ENCODE results near the gene CMC1.
"Not testable (repeated sequence)": the region's sequence is repeated elsewhere in the genome, so short reads cannot be mapped to it uniquely, and the experiment has no call there.

CMC1 gene

DNA sequence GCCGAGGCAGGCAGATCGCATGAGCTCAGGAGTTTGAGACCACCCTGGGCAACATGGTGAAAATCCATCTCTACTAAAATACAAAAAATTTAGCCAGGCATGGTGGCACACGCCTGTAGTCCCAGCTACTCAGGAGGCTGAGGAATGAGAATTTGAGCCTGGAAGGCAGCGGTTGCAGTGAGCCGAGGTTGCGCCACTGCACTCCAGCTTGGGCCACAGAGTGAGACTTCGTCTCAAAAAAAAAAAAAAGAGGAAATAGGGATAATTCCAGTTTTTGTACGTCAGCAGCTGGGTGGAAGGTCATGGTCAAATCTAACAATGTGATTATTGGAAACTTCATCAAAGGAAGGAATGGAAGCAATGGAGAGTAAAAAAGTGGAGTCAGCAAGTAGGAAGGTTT, 3.1 kb downstream of the CMC1 start:
- H3K36me3 ChIP-seq (ENCODE audit: control insufficient read depth, insufficient read depth, low read length), result no peaks in the 10 kb centered on the region
- no peaks in the 10 kb centered on the region for H3K27me3 ChIP-seq (ENCODE audit: control insufficient read depth, insufficient read depth, low read length)
- H3K9ac ChIP-seq (ENCODE audit: low read depth, low read length), result no peak overlapping the region
- peaks cover 51% of the 10 kb centered on the region for H3K4me1 ChIP-seq (ENCODE audit: control insufficient read depth, insufficient read depth, low read length)
- no peak overlapping the region for H3K27ac ChIP-seq (ENCODE audit: low read depth, low read length)
- H3K9me3 ChIP-seq (ENCODE audit: control insufficient read depth, insufficient read depth, low read length), result no peaks in the 10 kb centered on the region
- no peak overlapping the region for H3K4me3 ChIP-seq (ENCODE audit: low read depth, low read length)

DNA sequence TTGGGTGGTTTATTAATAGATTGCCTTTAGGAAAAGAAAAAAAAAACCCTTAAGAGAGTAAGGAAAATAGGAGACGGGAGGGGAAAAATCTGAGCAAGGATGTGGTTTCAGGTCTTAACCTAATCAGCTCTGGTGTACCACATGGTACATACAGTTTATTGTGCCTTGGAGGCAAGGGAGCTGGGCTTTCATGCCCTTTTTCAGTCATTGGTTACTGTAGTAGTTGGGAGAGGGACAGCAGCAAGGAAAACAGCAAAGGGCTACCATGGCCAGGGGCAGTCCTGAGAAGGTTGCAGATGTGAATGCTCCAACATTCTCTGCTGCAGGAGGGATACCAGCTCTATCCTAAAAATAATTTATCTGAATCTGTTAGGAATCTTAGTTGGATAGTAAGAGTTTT, 5.9 kb downstream of the CMC1 start:
- peaks cover 39% of the 10 kb centered on the region for H3K4me1 ChIP-seq (ENCODE audit: control insufficient read depth, insufficient read depth, low read length)

GRCh38 chr3:28250999-28251398, 9.6 kb downstream of the CMC1 start:
- H3K27me3 ChIP-seq (ENCODE audit: control insufficient read depth, insufficient read depth, low read length), result no peaks in the 10 kb centered on the region
- H3K4me3 ChIP-seq (ENCODE audit: low read depth, low read length), result no peak overlapping the region
- H3K36me3 ChIP-seq (ENCODE audit: control insufficient read depth, insufficient read depth, low read length), result no peaks in the 10 kb centered on the region
- no peak overlapping the region for H3K9ac ChIP-seq (ENCODE audit: low read depth, low read length)
- no peak overlapping the region for H3K27ac ChIP-seq (ENCODE audit: low read depth, low read length)
- no peaks in the 10 kb centered on the region for H3K9me3 ChIP-seq (ENCODE audit: control insufficient read depth, insufficient read depth, low read length)
- H3K4me1 ChIP-seq (ENCODE audit: control insufficient read depth, insufficient read depth, low read length), result peaks cover 40% of the 10 kb centered on the region

More for the DNA sequence above, 5.9 kb downstream of the CMC1 start:
- no peaks in the 10 kb centered on the region for H3K27me3 ChIP-seq (ENCODE audit: control insufficient read depth, insufficient read depth, low read length)
- no peak overlapping the region for H3K27ac ChIP-seq (ENCODE audit: low read depth, low read length)
- no peaks in the 10 kb centered on the region for H3K36me3 ChIP-seq (ENCODE audit: control insufficient read depth, insufficient read depth, low read length)
- H3K9ac ChIP-seq (ENCODE audit: low read depth, low read length), result no peak overlapping the region; the same call in 1 of the 2 replicates
- no peaks in the 10 kb centered on the region for H3K9me3 ChIP-seq (ENCODE audit: control insufficient read depth, insufficient read depth, low read length)
- H3K4me3 ChIP-seq (ENCODE audit: low read depth, low read length), result no peak overlapping the region

- H3K4me1 ChIP-seq (ENCODE audit: control insufficient read depth, insufficient read depth, low read length), result peaks cover 31% of the 10 kb centered on the region
- no peak overlapping the region for H3K4me3 ChIP-seq (ENCODE audit: low read depth, low read length)
- no peaks in the 10 kb centered on the region for H3K27me3 ChIP-seq (ENCODE audit: control insufficient read depth, insufficient read depth, low read length)
- no peak overlapping the region for H3K27ac ChIP-seq (ENCODE audit: low read depth, low read length)
- H3K36me3 ChIP-seq (ENCODE audit: control insufficient read depth, insufficient read depth, low read length), result no peaks in the 10 kb centered on the region
- H3K9ac ChIP-seq (ENCODE audit: low read depth, low read length), result no peak overlapping the region
- H3K9me3 ChIP-seq (ENCODE audit: control insufficient read depth, insufficient read depth, low read length), result no peaks in the 10 kb centered on the region
Observed at GRCh38 chr3:28252001-28252431, 10.6 kb downstream of the CMC1 start.

DNA sequence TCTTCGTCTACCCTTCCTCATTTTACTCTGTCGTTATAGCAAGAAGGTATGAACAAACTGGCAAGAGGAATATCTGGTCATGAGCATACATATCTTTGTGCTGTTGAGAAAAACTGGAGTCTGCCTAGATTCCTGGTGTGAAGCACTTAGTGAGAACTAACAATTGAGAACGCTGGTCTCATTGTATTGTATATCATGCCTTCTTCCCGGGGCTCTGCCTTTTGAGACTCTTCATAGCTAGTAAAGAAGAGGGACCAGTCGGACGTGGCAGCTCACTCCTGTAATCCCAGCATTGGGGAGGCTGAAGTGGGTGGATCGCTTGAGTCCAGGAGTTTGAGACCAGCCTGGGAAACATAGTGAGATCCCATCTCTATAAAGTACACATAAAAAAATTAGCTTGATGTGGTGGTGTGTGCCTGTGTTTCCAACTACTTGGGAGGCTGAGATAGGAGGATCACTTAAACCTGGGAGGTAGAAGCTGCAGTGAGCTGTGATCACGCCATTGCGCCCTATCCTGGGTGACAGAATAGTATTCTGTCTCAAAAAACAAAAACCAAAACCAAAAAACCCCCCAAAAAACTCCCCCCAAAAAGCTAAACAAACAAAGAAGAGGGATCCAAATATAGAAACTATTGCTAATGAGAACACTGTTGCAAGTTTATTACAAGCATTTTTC, 11.8 kb downstream of the CMC1 start:
- Histone ChIP-seq H3K9me3 (ENCODE audit: control insufficient read depth, insufficient read depth, low read length) (no peaks in the 10 kb centered on the region), H3K27ac (ENCODE audit: low read depth, low read length) (peak overlapping the region; percentile 51), H3K4me3 (ENCODE audit: low read depth, low read length) (no peak overlapping the region), H3K27me3 (ENCODE audit: control insufficient read depth, insufficient read depth, low read length) (no peaks in the 10 kb centered on the region), H3K36me3 (ENCODE audit: control insufficient read depth, insufficient read depth, low read length) (no peaks in the 10 kb centered on the region), H3K9ac (ENCODE audit: low read depth, low read length) (no peak overlapping the region), H3K4me1 (ENCODE audit: control insufficient read depth, insufficient read depth, low read length) (peaks cover 20% of the 10 kb centered on the region)

DNA sequence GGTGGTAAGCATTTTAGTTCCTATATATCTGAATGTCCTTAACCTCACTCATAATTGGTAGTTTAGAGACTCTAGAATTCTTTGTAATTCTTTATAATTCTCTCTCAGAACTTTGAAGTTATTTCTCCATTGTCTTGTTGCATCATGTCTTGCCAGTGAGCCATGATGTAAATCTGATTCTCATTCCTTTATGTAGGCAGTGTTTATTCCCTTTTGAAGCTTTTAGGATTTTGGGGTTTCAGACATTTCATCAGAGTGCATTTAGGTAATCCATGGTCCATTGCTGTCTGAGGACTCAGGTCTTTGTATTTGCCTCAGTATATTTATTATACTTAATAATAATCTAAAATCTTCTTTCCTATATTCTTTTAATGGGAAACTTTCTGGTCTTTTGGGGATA, 20.6 kb downstream of the CMC1 start:
- no peak overlapping the region for H3K4me3 ChIP-seq (ENCODE audit: low read depth, low read length)
- H3K9me3 ChIP-seq (ENCODE audit: control insufficient read depth, insufficient read depth, low read length), result no peaks in the 10 kb centered on the region
- H3K36me3 ChIP-seq (ENCODE audit: control insufficient read depth, insufficient read depth, low read length), result no peaks in the 10 kb centered on the region; the same call in 1 of the 2 replicates
- no peaks in the 10 kb centered on the region for H3K27me3 ChIP-seq (ENCODE audit: control insufficient read depth, insufficient read depth, low read length)
- no peaks in the 10 kb centered on the region for H3K4me1 ChIP-seq (ENCODE audit: control insufficient read depth, insufficient read depth, low read length)
- no peak overlapping the region for H3K9ac ChIP-seq (ENCODE audit: low read depth, low read length)
- no peak overlapping the region for H3K27ac ChIP-seq (ENCODE audit: low read depth, low read length)

DNA sequence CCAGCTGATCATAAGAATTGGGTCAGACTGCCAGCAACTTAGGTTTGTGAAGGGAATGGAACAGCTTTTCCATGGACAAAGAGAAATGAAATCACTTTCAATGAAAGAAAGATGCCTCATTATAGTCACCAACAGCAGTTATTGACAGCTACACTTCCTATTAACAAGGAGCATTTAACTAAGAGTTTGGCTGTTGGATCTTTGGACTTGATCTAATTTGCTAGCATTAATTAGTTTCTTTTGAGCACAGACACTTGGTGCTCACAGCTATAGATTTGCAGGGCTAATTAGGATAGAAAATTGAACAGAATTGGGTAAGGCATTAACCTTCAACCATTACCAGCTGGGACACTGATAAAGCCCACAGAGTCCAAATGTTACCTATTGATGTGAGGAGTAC, 24.2 kb downstream of the CMC1 start:
- Histone ChIP-seq H3K9me3 (ENCODE audit: control insufficient read depth, insufficient read depth, low read length) (peaks cover 2% of the 10 kb centered on the region; the same call in 1 of the 2 replicates), H3K4me1 (ENCODE audit: control insufficient read depth, insufficient read depth, low read length) (no peaks in the 10 kb centered on the region), H3K9ac (ENCODE audit: low read depth, low read length) (no peak overlapping the region), H3K4me3 (ENCODE audit: low read depth, low read length) (no peak overlapping the region), H3K27ac (ENCODE audit: low read depth, low read length) (no peak overlapping the region), H3K36me3 (ENCODE audit: control insufficient read depth, insufficient read depth, low read length) (peaks cover 7% of the 10 kb centered on the region; the same call in 1 of the 2 replicates), H3K27me3 (ENCODE audit: control insufficient read depth, insufficient read depth, low read length) (no peaks in the 10 kb centered on the region)

GRCh38 chr3:28267984-28268849, 26.8 kb downstream of the CMC1 start:
- no peaks in the 10 kb centered on the region for H3K4me1 ChIP-seq (ENCODE audit: control insufficient read depth, insufficient read depth, low read length)
- no peaks in the 10 kb centered on the region for H3K27me3 ChIP-seq (ENCODE audit: control insufficient read depth, insufficient read depth, low read length)
- H3K9ac ChIP-seq (ENCODE audit: low read depth, low read length), result no peak overlapping the region
- peaks cover 9% of the 10 kb centered on the region for H3K9me3 ChIP-seq (ENCODE audit: control insufficient read depth, insufficient read depth, low read length)
- H3K4me3 ChIP-seq (ENCODE audit: low read depth, low read length), result no peak overlapping the region
- no peak overlapping the region for H3K27ac ChIP-seq (ENCODE audit: low read depth, low read length)
- peaks cover 7% of the 10 kb centered on the region; the same call in 1 of the 2 replicates for H3K36me3 ChIP-seq (ENCODE audit: control insufficient read depth, insufficient read depth, low read length)

GRCh38 chr3:28268989-28269388, 27.6 kb downstream of the CMC1 start:
- Histone ChIP-seq H3K4me1 (ENCODE audit: control insufficient read depth, insufficient read depth, low read length) (no peaks in the 10 kb centered on the region), H3K4me3 (ENCODE audit: low read depth, low read length) (no peak overlapping the region), H3K9ac (ENCODE audit: low read depth, low read length) (no peak overlapping the region), H3K27me3 (ENCODE audit: control insufficient read depth, insufficient read depth, low read length) (no peaks in the 10 kb centered on the region), H3K9me3 (ENCODE audit: control insufficient read depth, insufficient read depth, low read length) (peaks cover 15% of the 10 kb centered on the region), H3K36me3 (ENCODE audit: control insufficient read depth, insufficient read depth, low read length) (0 out of 2 replicates have a peak, but pooled peaks cover 7% of the 10 kb centered on the region), H3K27ac (ENCODE audit: low read depth, low read length) (no peak overlapping the region)

GRCh38 chr3:28269884-28270283, 28.5 kb downstream of the CMC1 start:
- H3K27ac ChIP-seq (ENCODE audit: low read depth, low read length); H3K9ac ChIP-seq (ENCODE audit: low read depth, low read length); H3K4me3 ChIP-seq (ENCODE audit: low read depth, low read length); H3K27me3 ChIP-seq (ENCODE audit: control insufficient read depth, insufficient read depth, low read length); H3K36me3 ChIP-seq (ENCODE audit: control insufficient read depth, insufficient read depth, low read length); H3K4me1 ChIP-seq (ENCODE audit: control insufficient read depth, insufficient read depth, low read length): not testable (repeated sequence)
- peaks cover 15% of the 10 kb centered on the region for H3K9me3 ChIP-seq (ENCODE audit: control insufficient read depth, insufficient read depth, low read length)

GRCh38 chr3:28273837-28274236, 32.4 kb downstream of the CMC1 start:
- no peaks in the 10 kb centered on the region for H3K27me3 ChIP-seq (ENCODE audit: control insufficient read depth, insufficient read depth, low read length)
- H3K4me3 ChIP-seq (ENCODE audit: low read depth, low read length), result no peak overlapping the region
- H3K4me1 ChIP-seq (ENCODE audit: control insufficient read depth, insufficient read depth, low read length), result no peaks in the 10 kb centered on the region
- peaks cover 15% of the 10 kb centered on the region for H3K9me3 ChIP-seq (ENCODE audit: control insufficient read depth, insufficient read depth, low read length)
- peaks cover 7% of the 10 kb centered on the region; the same call in 1 of the 2 replicates for H3K36me3 ChIP-seq (ENCODE audit: control insufficient read depth, insufficient read depth, low read length)
- H3K9ac ChIP-seq (ENCODE audit: low read depth, low read length), result no peak overlapping the region
- no peak overlapping the region for H3K27ac ChIP-seq (ENCODE audit: low read depth, low read length)
